ENCODE results near the gene F2RL2. TPM values are rescaled to one million over a fixed set of nuclear protein-coding genes. Genes with fewer than 3 reads are reported as not detected.

The F2RL2 gene
- total and polyA plus RNA-seq, 2 donors (not counting 1 experiment from before 2014, with no cell fraction given), result not detected

GRCh38 chr5:76620166-76620565 lies 3.0 kb downstream of the F2RL2 start:
- H3K4me3 ChIP-seq (ENCODE audit: control extremely low read depth in 1 of 5, extremely low read depth in 1 of 5, insufficient read depth in 1 of 5, low read depth in 2 of 5, low read length in 4 of 5), result no peak overlapping the region
- POLR2A ChIA-PET, result no interaction called here
- no peaks in the 10 kb centered on the region for H3K4me1 ChIP-seq (ENCODE audit: control insufficient read depth in 2 of 2, insufficient read depth in 2 of 2, low read length in 2 of 2)
- H3K4me3 Mint-ChIP-seq, result no peak overlapping the region
- no peak overlapping the region for H3K4me2 ChIP-seq (replicated peaks; ENCODE audit: low read depth, low read length, poor library complexity, severe bottlenecking)
- no peaks in the 10 kb centered on the region for H3K9me3 Mint-ChIP-seq (ENCODE audit: insufficient read depth)
- intact Hi-C loops (cut with micrococcal nuclease), result no loop called here
- no peaks in the 10 kb centered on the region for H4K20me1 ChIP-seq (ENCODE audit: control insufficient read depth, insufficient read depth, low read length, poor library complexity, severe bottlenecking)
- H3K27ac ChIP-seq (ENCODE audit: low read length in 2 of 2), result no peak overlapping the region
- CTCF ChIA-PET, result interaction anchor here (1.0 kb wide), 1 partner anchor 154 kb away, joined by 3 read pairs; no protein-coding TSS in a partner anchor
- no peaks in the 10 kb centered on the region for H3K4me1 Mint-ChIP-seq
- no peaks in the 10 kb centered on the region for H3K36me3 ChIP-seq (replicated peaks in 1 of 2; ENCODE audit: control extremely low read depth in 1 of 2, control insufficient read depth in 1 of 2, extremely low read depth in 1 of 2, insufficient read depth in 2 of 2, low read length in 1 of 2)
- no peak for DNase-seq
- H3K27me3 Mint-ChIP-seq, result no peaks in the 10 kb centered on the region
- no peak overlapping the region for H3K9ac ChIP-seq (ENCODE audit: low read length)
- no peak overlapping the region for H2AFZ ChIP-seq (ENCODE audit: insufficient read depth, low read depth, low read length, poor library complexity, severe bottlenecking)
- H3K9me3 ChIP-seq (ENCODE audit: control extremely low read depth in 1 of 3, control insufficient read depth in 2 of 3, insufficient read depth in 1 of 3, low read length in 2 of 3), result no peaks in the 10 kb centered on the region
- no peaks in the 10 kb centered on the region for H3K79me2 ChIP-seq (ENCODE audit: control insufficient read depth, insufficient read depth, low read length)
- H3K27me3 ChIP-seq (replicated peaks in 1 of 4; ENCODE audit: control extremely low read depth in 1 of 4, control insufficient read depth in 3 of 4, insufficient read depth in 4 of 4, low read length in 3 of 4), result no peaks in the 10 kb centered on the region
- no peak overlapping the region for H3K27ac Mint-ChIP-seq
- no peak for ATAC-seq (ENCODE audit: low read depth)
- TF ChIP-seq CTCF (IDR thresholded peaks at IDR 0.05) (no peak), EZH2 (IDR thresholded peaks at IDR 0.05; ENCODE audit: borderline replicate concordance, insufficient read depth, low read depth, low read length, poor library complexity, severe bottlenecking) (no peak)
- whole genome bisulfite sequencing (ENCODE audit: insufficient coverage), result 95% methylated on average over 5 of the region's 5 CpGs

GRCh38 chr5:76617675-76618074 lies 5.5 kb downstream of the F2RL2 start:
- no peak overlapping the region for H3K27ac Mint-ChIP-seq
- Histone ChIP-seq H3K79me2 (ENCODE audit: control insufficient read depth, insufficient read depth, low read length) (no peaks in the 10 kb centered on the region), H3K4me3 (ENCODE audit: control extremely low read depth in 1 of 5, extremely low read depth in 1 of 5, insufficient read depth in 1 of 5, low read depth in 2 of 5, low read length in 4 of 5) (no peak overlapping the region), H3K36me3 (replicated peaks in 1 of 2; ENCODE audit: control extremely low read depth in 1 of 2, control insufficient read depth in 1 of 2, extremely low read depth in 1 of 2, insufficient read depth in 2 of 2, low read length in 1 of 2) (no peaks in the 10 kb centered on the region), H4K20me1 (ENCODE audit: control insufficient read depth, insufficient read depth, low read length, poor library complexity, severe bottlenecking) (no peaks in the 10 kb centered on the region), H3K27me3 (replicated peaks in 1 of 4; ENCODE audit: control extremely low read depth in 1 of 4, control insufficient read depth in 3 of 4, insufficient read depth in 4 of 4, low read length in 3 of 4) (no peaks in the 10 kb centered on the region), H3K9ac (ENCODE audit: low read length) (no peak overlapping the region), H3K4me1 (ENCODE audit: control insufficient read depth in 2 of 2, insufficient read depth in 2 of 2, low read length in 2 of 2) (no peaks in the 10 kb centered on the region), H3K27ac (ENCODE audit: low read length in 2 of 2) (no peak overlapping the region), H2AFZ (ENCODE audit: insufficient read depth, low read depth, low read length, poor library complexity, severe bottlenecking) (no peak overlapping the region), H3K4me2 (replicated peaks; ENCODE audit: low read depth, low read length, poor library complexity, severe bottlenecking) (no peak overlapping the region), H3K9me3 (ENCODE audit: control extremely low read depth in 1 of 3, control insufficient read depth in 2 of 3, insufficient read depth in 1 of 3, low read length in 2 of 3) (no peaks in the 10 kb centered on the region)
- ChIA-PET CTCF (no interaction called here), POLR2A (no interaction called here)
- intact Hi-C loops (cut with micrococcal nuclease), result no loop called here
- DNase-seq (no peak), ATAC-seq (ENCODE audit: low read depth) (no peak)
- H3K27me3 Mint-ChIP-seq, result no peaks in the 10 kb centered on the region
- 100% methylated on average over 1 of the region's 4 CpGs for WGBS (ENCODE audit: insufficient coverage)
- H3K4me3 Mint-ChIP-seq, result no peak overlapping the region
- no peaks in the 10 kb centered on the region for H3K9me3 Mint-ChIP-seq (ENCODE audit: insufficient read depth)
- TF ChIP-seq EZH2 (IDR thresholded peaks at IDR 0.05; ENCODE audit: borderline replicate concordance, insufficient read depth, low read depth, low read length, poor library complexity, severe bottlenecking) (no peak), CTCF (IDR thresholded peaks at IDR 0.05) (no peak)
- no peaks in the 10 kb centered on the region for H3K4me1 Mint-ChIP-seq

All from B cell (primary cell).